Thyroid gland (tissue), 4 donors: ENCODE results near the gene GRIK4.

ENCODE experiments used
- CTCF ChIP-seq, 6 experiments: fragments of 200-600 bp in 3 of 6; fragments of 450-650 bp in 3 of 6; sonication (generic) in 3 of 6; IDR thresholded peaks; one replicate each; pipeline ENCODE4 v1.5.1; 2016 to 2019; ENCODE audit warnings: antibody characterized with exemption in 6 of 6, mild to moderate bottlenecking in 2 of 6, inconsistent platforms in 1 of 6, moderate library complexity in 1 of 6
- POLR2A ChIP-seq, 2 donors: fragments of 450-650 bp; IDR thresholded peaks; one replicate each; pipeline ENCODE4 v1.6.1; 2017; ENCODE audit warnings: antibody characterized with exemption in 2 of 2, mild to moderate bottlenecking in 2 of 2, moderate library complexity in 1 of 2

- TF ChIP-seq CTCF (IDR thresholded peaks at IDR 0.05) (no peak), POLR2A (IDR thresholded peaks at IDR 0.05) (no peak)
These were observed 360.4 kb downstream of the GRIK4 start for GRCh38 chr11:120871924-120872323.
